ENCODE data around the gene NPC1L1. TPM values are rescaled to one million over a fixed set of nuclear protein-coding genes. Genes with fewer than 3 reads are reported as not detected.

Gene NPC1L1
- polyA plus RNA-seq, 4 donors, result 39.9 to 108 (median 57.3) TPM

Other genes with a start within 250 kb of the NPC1L1 start
- 1 to 10 TPM; 1.3 to 1.8 (median 1.5) TPM for gene CAMK2B, start 215.7 kb downstream of the NPC1L1 start, polyA plus RNA-seq
- gene NUDCD3, start 50.7 kb downstream of the NPC1L1 start, polyA plus RNA-seq, result 10 to 100 TPM; 13.4 to 67.0 (median 25.6) TPM
- 100 to 1,000 TPM in 2 of 4 donors, 10 to 100 TPM in 2; 62.2 to 359 (median 207) TPM for gene DDX56, start 32.6 kb upstream of the NPC1L1 start, polyA plus RNA-seq
- gene TMED4, start 40.9 kb upstream of the NPC1L1 start, polyA plus RNA-seq, result 100 to 1,000 TPM in 1 of 4 donors, 10 to 100 TPM in 3; 64.8 to 166 (median 80.0) TPM
- 100 to 1,000 TPM in 2 of 4 donors, 10 to 100 TPM in 2; 66.8 to 136 (median 112) TPM for gene OGDH, start 65.3 kb upstream of the NPC1L1 start, polyA plus RNA-seq
- gene ZMIZ2, start 207.5 kb upstream of the NPC1L1 start, polyA plus RNA-seq, result 10 to 100 TPM; 18.9 to 75.2 (median 37.6) TPM

Data from small intestine (tissue), 4 donors.